Measurements from ENCODE around the gene RBM10. TPM values are rescaled to one million over a fixed set of nuclear protein-coding genes. Genes with fewer than 3 reads are reported as not detected.

Gene RBM10
- total RNA-seq, 4 donors from 2014 or later = 25.3 to 38.4 (median 29.8) TPM

- intact Hi-C loops (cut with DNase I) = loop anchor here (5.0 kb wide), 1 partner anchor 127 kb away; no protein-coding TSS in a partner anchor
Measured at GRCh38 chrX:47235691-47236103, 90.7 kb downstream of the RBM10 start.

More at GRCh38 chrX:47235691-47236103, 90.7 kb downstream of the RBM10 start:
- H3K36me3 ChIP-seq = peaks cover 0 to 12% (median 9%) of the 10 kb centered on the region in 4 donors
- H3K27ac ChIP-seq (replicated peaks in 1 of 4) = peak overlapping the region; percentile 89 to 96 (median 92)
- H3K4me1 ChIP-seq = peaks cover 0 to 30% (median 16%) of the 10 kb centered on the region in 4 donors
- TF ChIP-seq CTCF (IDR thresholded peaks at IDR 0.05) = no peak
- no peak for TF ChIP-seq POLR2AphosphoS5 (IDR thresholded peaks at IDR 0.05)
- WGBS = 74% methylated on average over 4 of the region's 4 CpGs
- H3K4me3 ChIP-seq = no peak overlapping the region
- no peak for DNase-seq (ENCODE audit: extremely low spot score)
- no peaks in the 10 kb centered on the region for H3K27me3 ChIP-seq
- H3K9me3 ChIP-seq = no peaks in the 10 kb centered on the region

Small RNA genes lying within 50 kb of the gene (small RNA-seq; reads per million reads assigned to genes)
- 0 reads per million in 3 donors for gene RNU12-2P

Other genes starting within 250 kb of the RBM10 start
- 1 to 10 TPM; 7.8 to 9.6 (median 8.5) TPM for gene JADE3, start 232.8 kb upstream of the RBM10 start, total RNA-seq
- gene RGN, start 66.8 kb upstream of the RBM10 start, total RNA-seq = 10 to 100 TPM in 1 of 4 donors, 1 to 10 TPM in 3; 6.1 to 10.8 (median 7.6) TPM
- 10 to 100 TPM; 58.3 to 87.5 (median 76.3) TPM for gene NDUFB11, start 519 bp upstream of the RBM10 start, total RNA-seq
- gene UBA1, start 48.6 kb downstream of the RBM10 start, total RNA-seq = 100 to 1,000 TPM; 125 to 218 (median 147) TPM
- 10 to 100 TPM; 51.9 to 87.1 (median 65.4) TPM for gene CDK16, start 73.5 kb downstream of the RBM10 start, total RNA-seq
- 10 to 100 TPM; 23.3 to 44.1 (median 38.2) TPM for gene USP11, start 87.8 kb downstream of the RBM10 start, total RNA-seq
- under 1 TPM in 3 of 4 donors, not detected in 1; 0.17 to 0.42 (median 0.19) TPM for gene ZNF157, start 225.4 kb downstream of the RBM10 start, total RNA-seq